H1 (cell line): ENCODE results near the gene SCPEP1.

Source experiments
- CTCF ChIP-seq, 3 experiments: IDR thresholded peaks; 1 replicate in 2 of 3; 2 replicates in 1 of 3; pipeline versions ENCODE4 v1.5.1 to v1.6.1; 2011; ENCODE audit warnings: low read length in 3 of 3, mild to moderate bottlenecking in 3 of 3, inconsistent platforms in 2 of 3, low read depth in 1 of 3, moderate library complexity in 1 of 3; ENCODE audit not compliant: insufficient read depth in 1 of 3; ENCODE audit errors: control extremely low read depth in 1 of 3
- EZH2 ChIP-seq: fragments of 200-600 bp; sonication (generic); IDR thresholded peaks from 2 replicates; pipeline ENCODE4 v1.7.1; 2012; ENCODE audit warnings: low read depth, mild to moderate bottlenecking, moderate library complexity, low read length, inconsistent platforms; ENCODE audit not compliant: severe bottlenecking
- HDAC6 ChIP-seq: IDR thresholded peaks from one replicate; pipeline ENCODE4 v1.7.1; 2012; ENCODE audit warnings: low read depth, mild to moderate bottlenecking, inconsistent platforms, low read length, moderate library complexity
- PHF8 ChIP-seq: fragments of 200-600 bp; sonication (generic); conservative IDR thresholded peaks from 2 replicates; pipeline ENCODE4 v1.7.1; 2012; ENCODE audit warnings: low read depth, mild to moderate bottlenecking, inconsistent platforms, low read length, moderate library complexity
- POLR2A ChIP-seq, 2 experiments: IDR thresholded peaks; 1 replicate in 1 of 2; 2 replicates in 1 of 2; pipeline ENCODE4 v1.6.1; 2011; ENCODE audit warnings: low read depth in 2 of 2, low read length in 2 of 2, mild to moderate bottlenecking in 2 of 2; ENCODE audit errors: control extremely low read depth in 1 of 2
- POLR2AphosphoS5 ChIP-seq: IDR thresholded peaks from 2 replicates; pipeline ENCODE4 v1.6.1; 2011; ENCODE audit warnings: low read depth, low read length
- POU5F1 ChIP-seq: IDR thresholded peaks from 2 replicates; pipeline ENCODE4 v1.6.1; 2011; ENCODE audit warnings: low read depth, mild to moderate bottlenecking, low read length, moderate library complexity
- RNF2 ChIP-seq: fragments of 200-900, 300-1000 bp; sonication (generic); IDR thresholded peaks from 2 replicates; pipeline ENCODE4 v1.7.1; 2016; ENCODE audit warnings: borderline replicate concordance, low read depth, mild to moderate bottlenecking, antibody characterized with exemption, low read length; ENCODE audit not compliant: poor library complexity, severe bottlenecking; ENCODE audit errors: missing control alignments
- SIRT6 ChIP-seq: IDR thresholded peaks from one replicate; pipeline ENCODE4 v1.7.1; 2012; ENCODE audit warnings: low read length, inconsistent platforms
- SP2 ChIP-seq: IDR thresholded peaks from 2 replicates; pipeline ENCODE4 v1.6.1; 2012; ENCODE audit warnings: mild to moderate bottlenecking, low read length, inconsistent platforms
- SUZ12 ChIP-seq: fragments of 200-600 bp; sonication (generic); IDR thresholded peaks from 2 replicates; pipeline ENCODE4 v1.6.1; 2012; ENCODE audit warnings: mild to moderate bottlenecking, inconsistent platforms, low read length, moderate library complexity, mixed read lengths
- TAF7 ChIP-seq: optimal IDR thresholded peaks from 2 replicates; pipeline ENCODE3; 2011; ENCODE audit warnings: low read depth, mild to moderate bottlenecking, inconsistent platforms, low read length, moderate library complexity, borderline replicate concordance
- YY1 ChIP-seq: IDR thresholded peaks from 2 replicates; pipeline ENCODE4 v1.6.1; 2011; ENCODE audit warnings: low read depth, mild to moderate bottlenecking, low read length

GRCh38 chr17:56983366-56983765, 5.4 kb downstream of the SCPEP1 start:
- TF ChIP-seq CTCF (IDR thresholded peaks at IDR 0.05; ENCODE audit: control extremely low read depth in 1 of 3, insufficient read depth in 1 of 3, low read depth in 1 of 3, low read length in 3 of 3) (no peak), RNF2 (no peak), TAF7 (no peak), POLR2AphosphoS5 (no peak), PHF8 (no peak), POLR2A (IDR thresholded peaks at IDR 0.05; ENCODE audit: control extremely low read depth in 1 of 2, low read depth in 2 of 2, low read length in 2 of 2) (no peak), SP2 (no peak), SUZ12 (no peak), POU5F1 (no peak), HDAC6 (no peak), YY1 (no peak), EZH2 (no peak), SIRT6 (no peak)
